ENCODE data around the gene SPX. TPM values are rescaled to one million over a fixed set of nuclear protein-coding genes. Genes with fewer than 3 reads are reported as not detected.

The SPX gene
- total and polyA plus RNA-seq, 2 donors (not counting 3 experiments of a cell fraction or from before 2014, with no cell fraction given) = 0.06 TPM; not detected in 1

DNA sequence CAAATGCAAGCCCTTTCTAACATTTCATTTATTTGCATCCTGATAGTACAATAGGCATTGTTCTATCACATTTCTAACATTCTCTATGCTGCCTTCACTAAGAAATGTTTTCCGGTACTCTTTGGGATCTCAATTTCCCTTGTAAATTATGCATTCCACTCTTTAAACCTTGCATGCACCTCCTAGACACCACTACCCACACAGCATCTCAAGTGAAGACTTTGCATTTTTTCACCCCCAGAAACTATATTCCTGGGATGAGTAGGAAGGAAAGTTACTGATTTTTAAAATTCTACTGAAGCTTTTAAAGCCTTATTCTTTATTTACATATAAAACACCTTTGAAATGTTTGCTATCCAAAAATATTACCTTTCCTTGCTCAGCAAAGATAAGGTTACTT lies 51.4 kb downstream of the SPX start:
- Histone ChIP-seq H3K9me1 (replicated peaks; ENCODE audit: control insufficient read depth, extremely low read depth, insufficient read depth, low read length) (no peaks in the 10 kb centered on the region), H3K4me1 (ENCODE audit: control insufficient read depth, extremely low read depth, insufficient read depth, low read length) (no peaks in the 10 kb centered on the region), H2AFZ (ENCODE audit: low read depth, low read length) (no peak overlapping the region), H3K4me3 (replicated peaks in 1 of 3; ENCODE audit: insufficient read depth in 1 of 3, low read depth in 1 of 3, low read length in 3 of 3) (no peak overlapping the region), H3K4me2 (ENCODE audit: insufficient read depth, low read length) (no peak overlapping the region), H3K9me3 (replicated peaks; ENCODE audit: control insufficient read depth, insufficient read depth, low read length) (no peaks in the 10 kb centered on the region), H3K79me2 (ENCODE audit: control insufficient read depth, insufficient read depth, low read length) (no peaks in the 10 kb centered on the region), H3K9ac (replicated peaks; ENCODE audit: extremely low read depth, insufficient read depth, low read length) (no peak overlapping the region), H3K36me3 (ENCODE audit: control insufficient read depth in 2 of 2, extremely low read depth in 1 of 2, insufficient read depth in 2 of 2, low read length in 2 of 2) (no peaks in the 10 kb centered on the region), H3K27me3 (ENCODE audit: control insufficient read depth in 2 of 2, insufficient read depth in 2 of 2, low read length in 2 of 2) (peaks cover 3 to 6% of the 10 kb centered on the region in 2 experiments), H4K20me1 (replicated peaks; ENCODE audit: control insufficient read depth, extremely low read depth, insufficient read depth, low read length) (no peaks in the 10 kb centered on the region), H3K27ac (ENCODE audit: insufficient read depth, low read depth, low read length) (no peak overlapping the region)
- ChIA-PET POLR2A (no interaction called here), CTCF (interaction anchor here (1.2 kb wide), 1 partner anchor 413 kb away, joined by 3 read pairs; no protein-coding TSS in a partner anchor)
- FAIRE-seq = no peak
- dilution Hi-C loops (cut with MboI; ENCODE audit: extremely low pct_ligation_motif_present, low sequenced_read_pairs) = no loop called here
- no peak for DNase-seq (ENCODE audit: low read depth, low spot score)
- TF ChIP-seq, protein P1, sequence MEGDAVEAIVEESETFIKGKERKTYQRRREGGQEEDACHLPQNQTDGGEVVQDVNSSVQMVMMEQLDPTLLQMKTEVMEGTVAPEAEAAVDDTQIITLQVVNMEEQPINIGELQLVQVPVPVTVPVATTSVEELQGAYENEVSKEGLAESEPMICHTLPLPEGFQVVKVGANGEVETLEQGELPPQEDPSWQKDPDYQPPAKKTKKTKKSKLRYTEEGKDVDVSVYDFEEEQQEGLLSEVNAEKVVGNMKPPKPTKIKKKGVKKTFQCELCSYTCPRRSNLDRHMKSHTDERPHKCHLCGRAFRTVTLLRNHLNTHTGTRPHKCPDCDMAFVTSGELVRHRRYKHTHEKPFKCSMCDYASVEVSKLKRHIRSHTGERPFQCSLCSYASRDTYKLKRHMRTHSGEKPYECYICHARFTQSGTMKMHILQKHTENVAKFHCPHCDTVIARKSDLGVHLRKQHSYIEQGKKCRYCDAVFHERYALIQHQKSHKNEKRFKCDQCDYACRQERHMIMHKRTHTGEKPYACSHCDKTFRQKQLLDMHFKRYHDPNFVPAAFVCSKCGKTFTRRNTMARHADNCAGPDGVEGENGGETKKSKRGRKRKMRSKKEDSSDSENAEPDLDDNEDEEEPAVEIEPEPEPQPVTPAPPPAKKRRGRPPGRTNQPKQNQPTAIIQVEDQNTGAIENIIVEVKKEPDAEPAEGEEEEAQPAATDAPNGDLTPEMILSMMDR (IDR thresholded peaks at IDR 0.05; ENCODE audit: extremely low read depth in 1 of 2, insufficient read depth in 1 of 2, low read depth in 1 of 2, low read length in 2 of 2) = no peak
- intact Hi-C loops (cut with micrococcal nuclease) = no loop called here
- BruUV-seq (replicated peaks) = no TSS peak

DNA sequence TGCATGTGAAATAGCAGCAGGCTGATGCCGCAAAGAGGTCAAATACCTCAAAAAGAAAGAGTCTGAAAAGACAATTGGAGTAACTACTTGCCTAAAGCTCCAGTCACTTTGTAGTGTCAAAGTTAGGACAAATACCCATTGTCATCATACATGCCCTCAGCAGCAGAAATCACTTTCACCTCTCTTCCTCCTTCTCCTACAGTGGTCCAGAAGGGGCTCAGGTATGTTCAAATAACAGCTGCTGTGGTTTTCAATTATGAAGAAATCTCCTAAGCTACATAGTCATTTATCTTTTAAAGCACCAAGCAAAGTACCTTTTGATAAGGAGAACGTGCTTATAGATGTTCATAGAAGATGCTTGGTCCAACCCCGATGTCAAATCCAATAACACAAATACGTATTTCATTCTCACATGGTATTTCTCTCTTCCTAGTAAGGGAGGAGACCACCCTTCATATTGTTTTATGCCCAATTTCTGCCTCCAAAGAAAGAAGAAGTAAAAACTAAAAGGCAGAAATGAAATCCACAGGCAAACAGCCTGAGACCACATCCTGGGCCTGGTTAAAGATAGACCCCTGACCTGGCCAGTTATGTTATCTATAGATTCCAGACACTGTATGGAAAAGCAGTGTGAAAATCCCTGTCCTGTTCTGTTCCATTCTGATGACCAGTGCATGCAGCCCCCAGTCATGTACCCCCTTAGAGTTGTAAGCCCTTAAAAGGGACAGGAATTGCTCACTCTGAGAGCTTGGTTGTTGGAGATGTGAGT lies 54.8 kb downstream of the SPX start:
- dilution Hi-C loops (cut with MboI; ENCODE audit: extremely low pct_ligation_motif_present, low sequenced_read_pairs) = no loop called here
- H3K27me3 ChIP-seq (ENCODE audit: control insufficient read depth in 2 of 2, insufficient read depth in 2 of 2, low read length in 2 of 2) = peaks cover 3 to 4% of the 10 kb centered on the region in 2 experiments
- ChIA-PET POLR2A (no interaction called here), CTCF (no interaction called here)
- no peak overlapping the region for H3K27ac ChIP-seq (ENCODE audit: insufficient read depth, low read depth, low read length)
- H3K9me3 ChIP-seq (replicated peaks; ENCODE audit: control insufficient read depth, insufficient read depth, low read length) = no peaks in the 10 kb centered on the region
- FAIRE-seq (no peak), DNase-seq (ENCODE audit: low read depth, low spot score) (no peak)
- intact Hi-C loops (cut with micrococcal nuclease) = no loop called here
- no peak overlapping the region for H3K4me3 ChIP-seq (replicated peaks in 1 of 3; ENCODE audit: insufficient read depth in 1 of 3, low read depth in 1 of 3, low read length in 3 of 3)
- no peaks in the 10 kb centered on the region for H3K4me1 ChIP-seq (ENCODE audit: control insufficient read depth, extremely low read depth, insufficient read depth, low read length)
- TF ChIP-seq FOS (IDR thresholded peaks at IDR 0.05; ENCODE audit: borderline replicate concordance, insufficient read depth, low read length) (no peak), MAX (IDR thresholded peaks at IDR 0.05; ENCODE audit: insufficient read depth, insufficient read length) (no peak), POLR2A (IDR thresholded peaks at IDR 0.05; ENCODE audit: low read depth, low read length) (no peak), GATA2 (IDR thresholded peaks at IDR 0.05; ENCODE audit: insufficient read depth, insufficient read length, low read depth, low read length) (no peak), POLR2AphosphoS5 (IDR thresholded peaks at IDR 0.05; ENCODE audit: insufficient read depth, low read depth, low read length) (no peak), JUN (IDR thresholded peaks at IDR 0.05; ENCODE audit: borderline replicate concordance, insufficient read depth, insufficient read length, low read depth) (no peak), MYC (IDR thresholded peaks at IDR 0.05; ENCODE audit: low read depth, low read length) (no peak), EZH2 (IDR thresholded peaks at IDR 0.05; ENCODE audit: borderline replicate concordance, low read depth, low read length, severe bottlenecking) (no peak)
- TF ChIP-seq, protein P1 (IDR thresholded peaks at IDR 0.05; ENCODE audit: extremely low read depth in 1 of 2, insufficient read depth in 1 of 2, low read depth in 1 of 2, low read length in 2 of 2) = no peak
- no TSS peak for BruUV-seq (replicated peaks)
- H3K9me1 ChIP-seq (replicated peaks; ENCODE audit: control insufficient read depth, extremely low read depth, insufficient read depth, low read length) = no peaks in the 10 kb centered on the region
- H2AFZ ChIP-seq (ENCODE audit: low read depth, low read length) = no peak overlapping the region
- H3K79me2 ChIP-seq (ENCODE audit: control insufficient read depth, insufficient read depth, low read length) = no peaks in the 10 kb centered on the region
- no peaks in the 10 kb centered on the region for H3K36me3 ChIP-seq (ENCODE audit: control insufficient read depth in 2 of 2, extremely low read depth in 1 of 2, insufficient read depth in 2 of 2, low read length in 2 of 2)
- no peaks in the 10 kb centered on the region for H4K20me1 ChIP-seq (replicated peaks; ENCODE audit: control insufficient read depth, extremely low read depth, insufficient read depth, low read length)
- no peak overlapping the region for H3K4me2 ChIP-seq (ENCODE audit: insufficient read depth, low read length)
- H3K9ac ChIP-seq (replicated peaks; ENCODE audit: extremely low read depth, insufficient read depth, low read length) = no peak overlapping the region

Data from endothelial cell of umbilical vein (primary cell).